Amniotic stem cell (primary cell): Measurements from ENCODE around the gene DAW1.
"Not testable (repeated sequence)": the region's sequence is repeated elsewhere in the genome, so short reads cannot be mapped to it uniquely, and the experiment has no call there.

Experiments used
- DNase-seq: peaks from one replicate; lab custom pipeline; 2025; lab: John Stamatoyannopoulos, UW

DAW1 gene

GRCh38 chr2:227871375-227871791 is at the start of gene DAW1:
Gene DAW1 (plus strand): TSS chr2:227871631. CDS start chr2:227871690, 59 bp downstream.
- DNase-seq: no peak

GRCh38 chr2:227822416-227823003 is 48.9 kb upstream of the DAW1 start:
- no peak for DNase-seq

DNA sequence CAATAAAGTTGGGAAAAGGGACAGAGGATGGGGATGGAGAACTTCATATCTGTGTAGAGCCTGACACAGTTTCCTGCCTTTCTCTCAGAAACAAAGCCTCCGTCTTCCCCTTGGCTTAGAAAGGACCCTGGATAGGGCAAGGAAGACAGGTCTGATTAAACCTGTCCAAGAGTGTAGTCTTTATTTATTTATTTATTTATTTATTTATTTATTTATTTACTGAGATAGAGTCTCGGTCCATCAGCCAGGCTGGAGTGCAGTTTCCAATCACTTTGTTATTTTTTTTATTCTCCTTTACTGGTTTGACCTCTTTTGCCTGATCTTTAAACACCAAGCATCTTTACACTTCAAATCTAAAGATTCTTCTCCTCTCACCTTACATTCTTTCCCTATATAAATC is 47.5 kb upstream of the DAW1 start:
- no peak for DNase-seq

GRCh38 chr2:227824711-227825110 is 46.7 kb upstream of the DAW1 start:
- DNase-seq: no peak

- no peak for DNase-seq
Measured at GRCh38 chr2:227826019-227826521, 45.4 kb upstream of the DAW1 start.

GRCh38 chr2:227826563-227826962 is 44.9 kb upstream of the DAW1 start:
- no peak for DNase-seq

- DNase-seq: no peak
Measured at GRCh38 chr2:227827143-227827542, 44.3 kb upstream of the DAW1 start.

- DNase-seq: no peak
Measured at GRCh38 chr2:227828477-227828912, 42.9 kb upstream of the DAW1 start.

DNA sequence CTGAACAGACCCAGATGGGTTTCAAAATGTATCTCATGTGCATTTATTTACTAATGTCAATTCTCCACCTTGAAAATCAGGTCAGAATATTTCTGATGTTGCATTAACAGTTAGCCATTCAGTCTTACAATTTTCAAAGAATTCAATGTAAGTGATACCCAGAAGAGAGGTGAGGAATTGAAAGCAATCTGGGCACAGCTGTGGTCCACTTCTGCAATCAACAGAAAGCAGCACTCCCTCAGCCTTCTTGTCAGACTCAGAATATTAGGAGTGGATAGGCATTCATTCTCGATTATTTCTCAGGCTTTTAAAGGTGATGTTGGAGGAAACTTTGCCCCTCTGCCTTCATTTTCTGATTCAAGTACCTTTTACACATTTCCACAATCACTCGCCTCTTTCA is 42.1 kb upstream of the DAW1 start:
- DNase-seq: no peak

DNA sequence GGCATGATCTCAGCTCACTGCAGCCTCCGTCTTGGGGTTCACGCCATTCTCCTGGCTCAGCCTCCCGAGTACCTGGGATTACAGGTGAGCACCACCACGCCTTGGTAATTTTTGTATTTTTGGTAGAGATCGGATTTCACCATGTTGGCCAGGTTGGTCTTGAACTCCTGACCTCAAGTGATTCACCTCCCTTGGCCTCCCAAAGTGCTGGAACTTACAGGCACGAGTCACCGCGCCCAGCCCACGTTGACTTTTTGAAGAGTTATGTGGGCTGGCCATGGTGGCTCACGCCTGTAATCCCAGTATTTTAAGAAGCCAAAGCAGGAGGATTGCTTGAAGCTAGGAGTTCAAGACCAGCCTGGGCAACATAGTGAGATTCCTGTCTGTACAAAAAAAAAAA is 37.0 kb upstream of the DAW1 start:
- no peak for DNase-seq

DNA sequence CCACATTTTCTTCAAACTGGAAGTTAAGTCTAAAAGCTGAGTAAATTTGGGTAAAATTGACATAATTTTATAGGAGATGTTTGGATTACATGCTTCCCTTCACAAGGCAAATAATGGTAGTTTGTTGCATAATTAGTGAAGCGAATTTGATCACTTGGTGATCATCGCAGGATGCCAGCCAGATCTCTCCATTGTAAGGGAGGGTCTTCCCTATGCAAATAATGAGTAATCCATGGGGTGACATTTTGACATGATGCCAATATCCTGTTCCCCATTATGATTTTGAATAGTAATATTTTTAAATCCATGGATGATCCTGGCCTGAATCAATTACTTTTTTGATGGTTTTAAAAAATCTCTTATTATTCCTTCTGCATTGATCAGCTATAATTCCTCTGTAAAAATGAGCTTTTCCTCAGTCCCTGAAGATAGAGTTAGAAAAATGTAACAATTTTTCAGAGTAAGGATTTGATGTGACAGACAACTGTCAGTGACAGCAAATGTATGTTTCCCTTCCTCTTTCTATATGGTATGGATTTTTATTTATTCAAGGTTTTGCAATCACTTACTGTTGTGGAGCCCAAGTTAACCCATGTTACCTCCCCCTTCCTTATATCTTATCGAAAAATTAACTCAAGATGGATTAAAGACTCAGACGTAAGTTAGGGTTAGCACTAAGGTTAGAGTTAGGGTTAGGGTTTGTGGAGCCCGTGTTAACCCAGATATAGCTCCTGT is 36.3 kb upstream of the DAW1 start:
- no peak for DNase-seq

GRCh38 chr2:227839339-227840129 is 31.9 kb upstream of the DAW1 start:
- DNase-seq: not testable (repeated sequence)

- DNase-seq: no peak
Measured at GRCh38 chr2:227846831-227847230, 24.6 kb upstream of the DAW1 start.

- DNase-seq: no peak
Measured at GRCh38 chr2:227848146-227848545, 23.3 kb upstream of the DAW1 start.

DNA sequence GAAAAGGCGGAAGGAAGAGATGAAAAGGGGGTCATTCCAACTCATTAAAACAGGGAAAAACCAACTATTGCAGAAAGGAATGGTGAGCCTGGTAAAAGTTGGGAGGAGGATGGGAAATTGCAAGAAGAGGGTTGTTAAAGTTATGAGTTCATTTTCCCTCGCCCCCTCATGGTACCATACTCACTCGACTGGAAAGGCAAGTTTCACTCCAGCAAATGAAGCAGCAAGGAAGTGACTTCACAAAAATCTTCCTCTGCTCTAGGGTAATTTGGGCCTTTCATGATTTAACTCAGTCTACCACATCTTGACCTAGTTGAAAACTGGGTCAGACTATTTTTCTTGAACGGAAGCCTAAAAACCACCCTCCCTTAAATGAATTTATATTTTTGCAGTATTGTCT is 22.8 kb upstream of the DAW1 start:
- DNase-seq: no peak

DNA sequence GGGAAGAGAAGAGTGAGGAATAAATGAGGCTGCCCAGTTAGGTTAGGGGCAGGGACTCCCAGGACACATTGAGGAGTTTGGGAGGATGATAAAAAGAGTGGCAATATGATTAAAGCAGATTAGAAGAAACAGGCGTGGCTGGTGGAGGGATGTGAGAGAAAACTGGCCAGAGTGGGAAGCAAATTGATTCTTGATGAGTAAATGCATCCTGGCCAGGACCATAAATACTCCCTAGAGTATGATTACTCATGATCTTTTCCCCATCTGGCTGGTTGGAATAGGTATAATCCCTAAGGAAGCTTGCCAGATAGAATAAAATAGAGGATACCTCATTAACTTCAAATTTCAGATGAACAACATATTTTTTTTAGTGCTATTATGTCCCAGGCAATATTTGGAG is 21.5 kb upstream of the DAW1 start:
- no peak for DNase-seq

DNA sequence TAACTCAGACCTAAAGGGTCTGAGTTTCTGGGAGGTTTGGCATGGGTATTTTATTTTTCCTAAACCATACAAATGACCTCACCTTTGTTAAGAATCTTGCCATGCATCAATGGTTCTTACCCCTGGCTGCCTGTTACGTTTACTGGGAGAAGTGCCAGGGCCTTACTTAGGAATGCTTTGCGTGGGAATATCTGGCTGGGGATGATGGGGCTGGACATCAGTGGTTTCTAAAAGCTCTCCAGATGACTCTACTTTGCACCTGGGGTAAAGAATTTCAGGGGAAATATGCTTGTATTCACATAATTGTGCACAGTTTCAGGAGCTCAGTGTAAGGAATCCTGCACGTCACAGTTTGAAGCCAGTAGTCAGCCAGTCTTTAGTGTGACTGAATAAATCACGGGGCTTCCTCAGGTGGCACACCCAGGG is 18.2 kb upstream of the DAW1 start:
- peak; percentile 56 for DNase-seq

DNA sequence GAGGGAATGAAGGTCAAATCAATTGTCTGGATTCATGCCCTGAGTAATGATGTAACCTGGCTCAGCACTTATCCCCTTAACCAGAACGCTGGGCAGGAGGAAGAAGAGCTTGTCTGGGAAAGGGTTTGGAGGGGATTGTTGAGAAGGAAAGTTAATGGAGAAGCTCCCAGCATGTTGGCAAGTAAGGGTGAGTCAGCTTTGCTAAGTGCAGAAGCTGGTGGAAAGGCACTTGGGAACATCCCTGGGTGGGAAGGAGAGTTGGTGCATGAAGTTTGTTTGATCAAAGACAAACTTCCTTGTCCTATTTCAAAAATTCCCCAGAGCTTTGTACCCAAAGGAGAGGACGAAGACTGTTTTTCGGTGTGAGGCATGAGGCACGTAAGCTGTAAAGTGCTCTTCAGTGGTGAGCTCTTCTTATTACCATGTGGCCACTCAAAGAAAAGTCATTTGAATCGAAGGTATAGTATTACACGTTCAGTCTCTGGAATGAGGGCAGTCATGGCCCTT is 17.6 kb upstream of the DAW1 start:
- no peak for DNase-seq

DNA sequence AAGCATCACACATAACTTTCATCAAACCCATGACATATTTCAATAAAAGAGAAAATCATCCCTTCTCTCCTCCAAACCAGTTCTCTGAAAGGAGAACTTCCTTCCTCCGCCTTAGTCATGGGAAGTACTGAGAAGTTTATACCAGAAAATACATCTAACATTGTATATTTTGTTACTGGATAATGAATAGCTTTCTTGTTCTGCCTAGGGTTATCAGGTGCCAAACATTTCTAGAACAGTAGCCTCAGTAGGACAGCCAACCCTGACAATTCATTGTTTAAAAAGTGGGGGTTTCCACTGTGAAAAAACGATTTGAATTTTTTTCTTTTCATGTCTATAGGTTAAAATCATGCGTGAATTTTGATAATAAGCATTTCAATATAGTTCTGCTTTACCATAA is 16.0 kb upstream of the DAW1 start:
- DNase-seq: no peak

- DNase-seq: no peak
Measured at GRCh38 chr2:227856697-227857096, 14.7 kb upstream of the DAW1 start.

- no peak for DNase-seq
Measured at GRCh38 chr2:227860221-227860641, 11.2 kb upstream of the DAW1 start.

- no peak for DNase-seq
Measured at GRCh38 chr2:227861011-227861410, 10.4 kb upstream of the DAW1 start.
